ENCODE results near the gene NTSR1. TPM values are rescaled to one million over a fixed set of nuclear protein-coding genes. Genes with fewer than 3 reads are reported as not detected.

NTSR1 gene
- polyA plus RNA-seq, 1 experiment = 0.09 TPM

DNA sequence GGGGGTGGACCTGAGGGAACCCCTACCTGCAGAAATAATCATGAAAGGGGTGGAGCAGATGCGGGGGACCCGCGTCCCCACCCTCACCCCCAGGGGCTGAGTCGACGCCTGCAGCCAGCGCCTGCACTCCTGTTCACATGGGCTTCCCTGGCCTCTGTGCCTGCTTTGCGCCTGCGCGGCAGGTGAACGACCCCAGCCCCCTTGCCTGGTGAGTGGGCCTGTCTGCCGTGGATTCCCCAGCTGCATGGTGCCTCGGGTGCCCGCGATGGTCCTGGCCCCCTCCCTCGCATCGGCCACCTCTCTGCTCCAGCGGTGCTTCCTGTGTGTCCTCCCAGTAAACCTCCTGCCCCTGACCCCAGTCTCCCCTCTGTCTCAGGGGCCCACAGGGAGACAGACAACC lies 18.8 kb upstream of the NTSR1 start:
- TF ChIP-seq, protein P1, sequence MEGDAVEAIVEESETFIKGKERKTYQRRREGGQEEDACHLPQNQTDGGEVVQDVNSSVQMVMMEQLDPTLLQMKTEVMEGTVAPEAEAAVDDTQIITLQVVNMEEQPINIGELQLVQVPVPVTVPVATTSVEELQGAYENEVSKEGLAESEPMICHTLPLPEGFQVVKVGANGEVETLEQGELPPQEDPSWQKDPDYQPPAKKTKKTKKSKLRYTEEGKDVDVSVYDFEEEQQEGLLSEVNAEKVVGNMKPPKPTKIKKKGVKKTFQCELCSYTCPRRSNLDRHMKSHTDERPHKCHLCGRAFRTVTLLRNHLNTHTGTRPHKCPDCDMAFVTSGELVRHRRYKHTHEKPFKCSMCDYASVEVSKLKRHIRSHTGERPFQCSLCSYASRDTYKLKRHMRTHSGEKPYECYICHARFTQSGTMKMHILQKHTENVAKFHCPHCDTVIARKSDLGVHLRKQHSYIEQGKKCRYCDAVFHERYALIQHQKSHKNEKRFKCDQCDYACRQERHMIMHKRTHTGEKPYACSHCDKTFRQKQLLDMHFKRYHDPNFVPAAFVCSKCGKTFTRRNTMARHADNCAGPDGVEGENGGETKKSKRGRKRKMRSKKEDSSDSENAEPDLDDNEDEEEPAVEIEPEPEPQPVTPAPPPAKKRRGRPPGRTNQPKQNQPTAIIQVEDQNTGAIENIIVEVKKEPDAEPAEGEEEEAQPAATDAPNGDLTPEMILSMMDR (IDR thresholded peaks at IDR 0.05; ENCODE audit: low read depth, low read length) = no peak
- Histone ChIP-seq H3K4me3 (ENCODE audit: low read depth, low read length) (no peak overlapping the region), H3K27ac (ENCODE audit: low read depth, low read length) (no peak overlapping the region), H3K27me3 (ENCODE audit: control insufficient read depth, insufficient read depth, low read length) (peaks cover 30% of the 10 kb centered on the region), H3K9me3 (ENCODE audit: control insufficient read depth, insufficient read depth, low read length) (no peaks in the 10 kb centered on the region; the same call in 1 of the 2 replicates)
- no peak for DNase-seq (ENCODE audit: low read depth, low spot score)
- ChIA-PET POLR2A (no interaction called here), CTCF (no interaction called here)

DNA sequence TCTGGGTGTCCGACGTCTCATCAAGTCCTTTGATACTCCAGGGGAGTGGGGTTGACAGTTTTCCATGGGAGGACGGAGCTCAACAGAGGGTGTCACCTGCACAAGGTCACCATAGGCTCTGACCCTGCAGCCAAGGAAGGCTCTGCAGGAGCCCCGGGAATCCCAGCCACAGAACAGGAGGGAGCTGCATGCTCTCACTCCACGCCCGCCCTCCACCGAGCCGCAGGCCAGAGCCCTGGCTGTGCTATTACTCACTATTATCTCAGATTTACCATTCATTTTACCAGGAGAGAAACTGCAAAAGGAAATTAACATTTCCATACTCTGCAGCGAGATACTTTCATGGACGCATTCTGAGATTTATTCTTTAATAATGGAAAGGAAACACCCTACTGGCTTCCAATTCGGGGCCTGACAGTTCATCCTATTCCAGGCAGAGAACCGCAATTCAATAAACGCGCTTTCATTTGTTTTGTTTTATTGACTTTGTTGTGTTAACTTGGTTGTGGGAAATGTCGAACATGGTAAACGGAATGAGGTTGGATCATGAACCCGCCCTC lies 18.3 kb upstream of the NTSR1 start:
- POLR2A ChIA-PET = interaction anchor here (0.7 kb wide), 1 partner anchor 64 kb away, joined by 8 read pairs; no protein-coding TSS in a partner anchor
- no peaks in the 10 kb centered on the region; the same call in 1 of the 2 replicates for H3K9me3 ChIP-seq (ENCODE audit: control insufficient read depth, insufficient read depth, low read length)
- CTCF ChIA-PET = no interaction called here
- H3K4me3 ChIP-seq (ENCODE audit: low read depth, low read length) = no peak overlapping the region
- DNase-seq (ENCODE audit: low read depth, low spot score) = no peak
- H3K27me3 ChIP-seq (ENCODE audit: control insufficient read depth, insufficient read depth, low read length) = peaks cover 27% of the 10 kb centered on the region
- no peak overlapping the region for H3K27ac ChIP-seq (ENCODE audit: low read depth, low read length)
- TF ChIP-seq, protein P1 (IDR thresholded peaks at IDR 0.05; ENCODE audit: low read depth, low read length) = no peak

DNA sequence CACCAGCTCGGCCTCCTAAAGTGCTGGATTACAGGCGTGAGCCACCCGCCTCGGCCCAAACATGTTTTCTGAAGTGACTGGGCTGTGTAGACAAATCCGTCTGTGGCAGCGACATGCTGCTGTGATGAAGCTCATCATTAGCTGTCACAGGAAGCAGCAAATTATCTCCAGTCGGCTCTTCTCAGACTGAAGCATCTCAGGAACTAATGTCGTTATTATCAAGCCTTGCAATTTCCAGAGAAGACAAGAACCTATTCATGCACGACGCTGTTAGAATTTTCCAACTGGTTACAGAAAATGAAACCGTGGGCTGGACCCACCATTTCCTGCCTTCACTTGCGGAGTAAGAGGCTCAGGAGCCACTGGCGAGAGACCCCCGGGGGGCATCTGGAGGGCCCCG lies 17.1 kb upstream of the NTSR1 start:
- CTCF ChIA-PET = no interaction called here
- H3K9me3 ChIP-seq (ENCODE audit: control insufficient read depth, insufficient read depth, low read length) = no peaks in the 10 kb centered on the region; the same call in 1 of the 2 replicates
- POLR2A ChIA-PET = no interaction called here

DNA sequence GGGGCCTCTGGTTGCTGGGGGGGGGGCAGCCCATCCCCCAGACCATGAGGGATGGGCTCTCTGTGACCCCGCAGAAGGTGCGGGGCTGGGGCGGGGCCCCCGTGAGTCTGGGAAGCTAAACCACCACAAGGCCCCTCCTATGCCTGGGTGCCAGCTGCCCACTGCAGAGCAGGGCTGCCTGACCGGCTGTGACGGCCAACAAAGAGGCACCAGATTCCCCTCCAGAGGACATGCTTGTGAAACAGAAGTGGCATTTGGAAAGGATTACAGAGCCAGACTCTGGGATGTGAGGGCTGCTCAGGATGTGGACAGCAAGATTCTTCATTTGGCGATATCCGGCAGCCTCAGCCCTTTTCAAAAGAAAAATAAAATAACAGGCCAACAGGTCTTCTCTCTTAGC lies 16.5 kb upstream of the NTSR1 start:
- Histone ChIP-seq H3K27me3 (ENCODE audit: control insufficient read depth, insufficient read depth, low read length) (peaks cover 16% of the 10 kb centered on the region), H3K9me3 (ENCODE audit: control insufficient read depth, insufficient read depth, low read length) (no peaks in the 10 kb centered on the region; the same call in 1 of the 2 replicates), H3K27ac (ENCODE audit: low read depth, low read length) (no peak overlapping the region), H3K4me3 (ENCODE audit: low read depth, low read length) (no peak overlapping the region)
- TF ChIP-seq, protein P1 (IDR thresholded peaks at IDR 0.05; ENCODE audit: low read depth, low read length) = no peak
- CTCF ChIA-PET = no interaction called here
- POLR2A ChIA-PET = no interaction called here
- no peak for DNase-seq (ENCODE audit: low read depth, low spot score)

More for the DNA sequence above, 17.1 kb upstream of the NTSR1 start:
- H3K27me3 ChIP-seq (ENCODE audit: control insufficient read depth, insufficient read depth, low read length) = peaks cover 19% of the 10 kb centered on the region
- DNase-seq (ENCODE audit: low read depth, low spot score) = no peak
- TF ChIP-seq, protein P1 (IDR thresholded peaks at IDR 0.05; ENCODE audit: low read depth, low read length) = no peak
- H3K4me3 ChIP-seq (ENCODE audit: low read depth, low read length) = no peak overlapping the region
- no peak overlapping the region for H3K27ac ChIP-seq (ENCODE audit: low read depth, low read length)

DNA sequence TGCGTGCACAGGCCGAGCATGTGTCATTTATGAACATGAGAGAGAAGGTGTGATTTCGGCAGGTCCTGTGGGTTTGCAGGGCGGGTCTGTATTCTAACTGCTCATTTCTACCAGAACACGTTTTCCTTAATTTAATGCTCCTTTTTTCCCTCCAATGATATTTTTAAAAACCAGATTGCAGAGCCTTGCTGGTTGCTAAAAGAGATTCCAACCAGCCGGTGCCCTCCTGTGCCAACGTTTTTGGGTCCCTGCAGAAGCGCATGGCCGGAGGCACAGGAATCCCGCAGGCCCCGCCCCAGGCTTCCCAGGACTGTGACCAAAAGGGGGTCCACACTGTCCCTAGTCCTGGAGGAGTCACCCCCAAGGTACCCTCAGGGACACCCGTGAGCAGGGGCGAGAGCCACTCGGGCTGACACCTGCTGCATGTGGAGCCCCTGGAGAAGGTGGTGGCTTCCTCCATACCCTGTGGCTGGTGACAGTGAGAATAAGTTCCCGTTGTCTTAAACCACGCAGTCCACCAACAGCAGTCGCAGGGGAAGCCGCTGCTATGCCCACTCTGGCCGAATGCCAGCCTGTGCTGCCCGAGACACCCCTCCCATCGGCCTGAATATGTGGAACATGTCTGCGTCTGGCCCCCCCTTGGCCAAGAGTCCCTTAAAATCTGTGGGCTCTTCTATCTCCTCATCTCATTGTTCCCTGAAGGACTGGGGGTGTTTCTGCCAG lies 15.7 kb upstream of the NTSR1 start:
- H3K4me3 ChIP-seq (ENCODE audit: low read depth, low read length) = no peak overlapping the region
- no peak for DNase-seq (ENCODE audit: low read depth, low spot score)
- peaks cover 19% of the 10 kb centered on the region for H3K27me3 ChIP-seq (ENCODE audit: control insufficient read depth, insufficient read depth, low read length)
- no peaks in the 10 kb centered on the region; the same call in 1 of the 2 replicates for H3K9me3 ChIP-seq (ENCODE audit: control insufficient read depth, insufficient read depth, low read length)
- H3K27ac ChIP-seq (ENCODE audit: low read depth, low read length) = no peak overlapping the region
- TF ChIP-seq, protein P1 (IDR thresholded peaks at IDR 0.05; ENCODE audit: low read depth, low read length) = no peak
- ChIA-PET CTCF (no interaction called here), POLR2A (no interaction called here)

Data from AG04450 (cell line).